ENCODE results near the gene TMLHE.
A peak's percentile ranks its signal among the peaks of the same experiment; 100 is the strongest.

- peak in 1 of 6 experiments; percentile 5 for TF ChIP-seq CTCF (IDR thresholded peaks at IDR 0.05)
- no peak for TF ChIP-seq POLR2A (IDR thresholded peaks at IDR 0.05)
Measured at GRCh38 chrX:155534800-155535199, 78.0 kb downstream of the TMLHE start.

Measured in upper lobe of left lung (tissue), 4 donors.